ENCODE data around the gene ELP5. TPM values are rescaled to one million over a fixed set of nuclear protein-coding genes. Genes with fewer than 3 reads are reported as not detected.

The ELP5 gene
- total RNA-seq, 2 experiments from 2014 or later, result 84.6 to 97.3 TPM

DNA sequence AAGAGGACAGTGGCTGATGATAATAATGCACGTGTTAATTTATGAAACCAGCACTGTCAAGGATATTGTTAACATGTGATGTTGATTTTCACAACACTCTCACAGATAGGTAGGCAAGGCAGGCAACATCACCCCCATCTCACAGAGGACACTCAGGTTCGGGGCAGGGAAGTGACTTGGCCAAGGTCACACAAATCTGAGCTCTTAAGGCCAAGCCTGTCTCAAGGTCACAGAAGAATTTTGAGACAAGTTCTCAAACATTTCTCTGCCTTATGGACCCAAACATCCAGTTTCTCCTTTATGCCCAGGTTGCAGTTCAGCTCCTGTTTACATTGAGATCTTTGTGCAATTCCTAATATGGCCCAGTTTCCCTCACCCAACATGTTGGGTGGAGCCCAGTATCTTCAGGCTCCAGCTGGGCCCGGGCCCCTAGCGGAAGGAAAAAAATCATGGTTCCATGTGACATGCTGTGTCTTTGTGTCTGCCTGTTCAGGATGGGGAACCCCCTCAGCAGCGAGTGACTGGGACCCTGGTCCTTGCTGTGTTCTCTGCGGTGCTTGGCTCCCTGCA lies 30.8 kb downstream of the ELP5 start:
- no peaks in the 10 kb centered on the region for H4K20me1 ChIP-seq (ENCODE audit: insufficient read depth, low read length)
- no peaks in the 10 kb centered on the region for H3K36me3 ChIP-seq (ENCODE audit: insufficient read depth, low read length)
- H3K79me2 ChIP-seq (ENCODE audit: insufficient read depth, low read depth, low read length), result no peaks in the 10 kb centered on the region
- ChIA-PET CTCF (ENCODE audit: unreplicated experiment) (interaction anchor here (0.5 to 0.6 kb wide), 2 partner anchors 250 to 939 kb away, joined by 3 read pairs; no protein-coding TSS in a partner anchor), POLR2A (no interaction called here)
- intact Hi-C loops (cut with micrococcal nuclease; ENCODE audit: unreplicated experiment), result no loop called here
- H3K27ac ChIP-seq (ENCODE audit: low read depth, low read length, poor library complexity, severe bottlenecking), result no peak overlapping the region
- H3K4me3 ChIP-seq (ENCODE audit: low read depth, low read length, poor library complexity, severe bottlenecking), result no peak overlapping the region
- H3K9me3 ChIP-seq (ENCODE audit: low read length), result no peaks in the 10 kb centered on the region
- peaks cover 41% of the 10 kb centered on the region for H3K4me1 ChIP-seq (ENCODE audit: insufficient read depth, low read length, poor library complexity, severe bottlenecking)
- BruUV-seq (replicated peaks), result no TSS peak
- DNase-seq (ENCODE audit: low spot score), result no peak
- H3K9me2 ChIP-seq (ENCODE audit: insufficient read depth, low read length), result no peaks in the 10 kb centered on the region
- TF ChIP-seq, protein P1, sequence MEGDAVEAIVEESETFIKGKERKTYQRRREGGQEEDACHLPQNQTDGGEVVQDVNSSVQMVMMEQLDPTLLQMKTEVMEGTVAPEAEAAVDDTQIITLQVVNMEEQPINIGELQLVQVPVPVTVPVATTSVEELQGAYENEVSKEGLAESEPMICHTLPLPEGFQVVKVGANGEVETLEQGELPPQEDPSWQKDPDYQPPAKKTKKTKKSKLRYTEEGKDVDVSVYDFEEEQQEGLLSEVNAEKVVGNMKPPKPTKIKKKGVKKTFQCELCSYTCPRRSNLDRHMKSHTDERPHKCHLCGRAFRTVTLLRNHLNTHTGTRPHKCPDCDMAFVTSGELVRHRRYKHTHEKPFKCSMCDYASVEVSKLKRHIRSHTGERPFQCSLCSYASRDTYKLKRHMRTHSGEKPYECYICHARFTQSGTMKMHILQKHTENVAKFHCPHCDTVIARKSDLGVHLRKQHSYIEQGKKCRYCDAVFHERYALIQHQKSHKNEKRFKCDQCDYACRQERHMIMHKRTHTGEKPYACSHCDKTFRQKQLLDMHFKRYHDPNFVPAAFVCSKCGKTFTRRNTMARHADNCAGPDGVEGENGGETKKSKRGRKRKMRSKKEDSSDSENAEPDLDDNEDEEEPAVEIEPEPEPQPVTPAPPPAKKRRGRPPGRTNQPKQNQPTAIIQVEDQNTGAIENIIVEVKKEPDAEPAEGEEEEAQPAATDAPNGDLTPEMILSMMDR (conservative IDR thresholded peaks at IDR 0.05; ENCODE audit: low read length), result peak; percentile 32; the same call in 1 of the 2 replicates
- no peak for TF ChIP-seq EZH2phosphoT487 (IDR thresholded peaks at IDR 0.05; ENCODE audit: borderline replicate concordance, low read depth, low read length)
- no peak overlapping the region; the same call in 1 of the 2 replicates for H3K4me2 ChIP-seq (ENCODE audit: low read length)
- H2AFZ ChIP-seq (ENCODE audit: low read length), result peak overlapping the region; percentile 13; the same call in 1 of the 2 replicates

DNA sequence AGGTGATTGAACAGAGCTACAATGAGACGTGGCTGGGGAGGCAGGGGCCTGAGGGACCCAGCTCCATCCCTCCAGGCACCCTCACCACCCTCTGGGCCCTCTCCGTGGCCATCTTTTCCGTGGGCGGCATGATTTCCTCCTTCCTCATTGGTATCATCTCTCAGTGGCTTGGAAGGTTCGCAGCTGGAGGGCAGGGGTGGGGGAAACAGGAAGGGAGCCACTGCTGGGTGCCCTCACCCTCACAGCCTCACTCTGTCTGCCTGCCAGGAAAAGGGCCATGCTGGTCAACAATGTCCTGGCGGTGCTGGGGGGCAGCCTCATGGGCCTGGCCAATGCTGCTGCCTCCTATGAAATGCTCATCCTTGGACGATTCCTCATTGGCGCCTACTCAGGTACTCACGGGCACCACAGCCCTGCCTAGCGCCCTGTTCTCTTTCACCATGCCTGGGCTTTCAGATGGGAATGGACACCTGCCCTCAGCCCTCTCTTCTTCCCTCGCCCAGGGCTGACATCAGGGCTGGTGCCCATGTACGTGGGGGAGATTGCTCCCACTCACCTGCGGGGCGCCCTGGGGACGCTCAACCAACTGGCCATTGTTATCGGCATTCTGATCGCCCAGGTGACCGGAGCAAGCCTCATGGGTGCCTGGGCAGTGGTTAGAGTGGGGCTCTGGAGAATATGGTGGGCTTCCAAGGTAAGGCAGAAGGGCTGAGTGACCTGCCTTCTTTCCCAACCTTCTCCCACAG lies 31.6 kb downstream of the ELP5 start:
- Histone ChIP-seq H3K9me2 (ENCODE audit: insufficient read depth, low read length) (no peaks in the 10 kb centered on the region), H3K79me2 (ENCODE audit: insufficient read depth, low read depth, low read length) (no peaks in the 10 kb centered on the region), H3K4me3 (ENCODE audit: low read depth, low read length, poor library complexity, severe bottlenecking) (no peak overlapping the region), H2AFZ (ENCODE audit: low read length) (no peak overlapping the region), H3K9me3 (ENCODE audit: low read length) (no peaks in the 10 kb centered on the region), H4K20me1 (ENCODE audit: insufficient read depth, low read length) (no peaks in the 10 kb centered on the region), H3K36me3 (ENCODE audit: insufficient read depth, low read length) (no peaks in the 10 kb centered on the region), H3K27ac (ENCODE audit: low read depth, low read length, poor library complexity, severe bottlenecking) (no peak overlapping the region), H3K4me2 (ENCODE audit: low read length) (no peak overlapping the region), H3K4me1 (ENCODE audit: insufficient read depth, low read length, poor library complexity, severe bottlenecking) (peaks cover 41% of the 10 kb centered on the region)
- no peak for DNase-seq (ENCODE audit: low spot score)
- ChIA-PET POLR2A (no interaction called here), CTCF (ENCODE audit: unreplicated experiment) (no interaction called here)
- intact Hi-C loops (cut with micrococcal nuclease; ENCODE audit: unreplicated experiment), result no loop called here
- BruUV-seq (replicated peaks), result no TSS peak
- no peak for TF ChIP-seq EZH2phosphoT487 (IDR thresholded peaks at IDR 0.05; ENCODE audit: borderline replicate concordance, low read depth, low read length)
- TF ChIP-seq, protein P1 (conservative IDR thresholded peaks at IDR 0.05; ENCODE audit: low read length), result no peak

DNA sequence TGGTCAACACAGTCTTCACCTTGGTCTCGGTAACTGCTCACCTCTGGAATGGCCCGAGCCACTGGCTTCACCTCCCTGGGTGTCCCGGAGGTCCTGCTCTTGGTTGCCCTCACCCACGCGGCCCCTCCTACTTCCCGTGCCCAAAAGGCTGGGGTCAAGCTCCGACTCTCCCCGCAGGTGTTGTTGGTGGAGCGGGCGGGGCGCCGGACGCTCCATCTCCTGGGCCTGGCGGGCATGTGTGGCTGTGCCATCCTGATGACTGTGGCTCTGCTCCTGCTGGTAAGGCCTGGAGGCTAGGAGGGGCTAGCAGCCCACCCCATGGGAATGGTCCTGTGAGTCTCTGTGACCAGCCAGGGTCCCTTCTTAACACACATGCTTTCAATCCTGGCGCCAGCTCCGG lies 32.9 kb downstream of the ELP5 start:
- H3K9me2 ChIP-seq (ENCODE audit: insufficient read depth, low read length), result no peaks in the 10 kb centered on the region
- intact Hi-C loops (cut with micrococcal nuclease; ENCODE audit: unreplicated experiment), result no loop called here
- no peak for DNase-seq (ENCODE audit: low spot score)
- TF ChIP-seq, protein P1 (conservative IDR thresholded peaks at IDR 0.05; ENCODE audit: low read length), result no peak
- TF ChIP-seq EZH2phosphoT487 (IDR thresholded peaks at IDR 0.05; ENCODE audit: borderline replicate concordance, low read depth, low read length), result no peak
- no peak overlapping the region for H2AFZ ChIP-seq (ENCODE audit: low read length)
- H3K36me3 ChIP-seq (ENCODE audit: insufficient read depth, low read length), result no peaks in the 10 kb centered on the region
- no peaks in the 10 kb centered on the region for H3K9me3 ChIP-seq (ENCODE audit: low read length)
- H3K4me3 ChIP-seq (ENCODE audit: low read depth, low read length, poor library complexity, severe bottlenecking), result no peak overlapping the region
- no peaks in the 10 kb centered on the region for H4K20me1 ChIP-seq (ENCODE audit: insufficient read depth, low read length)
- H3K79me2 ChIP-seq (ENCODE audit: insufficient read depth, low read depth, low read length), result no peaks in the 10 kb centered on the region
- peaks cover 39% of the 10 kb centered on the region for H3K4me1 ChIP-seq (ENCODE audit: insufficient read depth, low read length, poor library complexity, severe bottlenecking)
- POLR2A ChIA-PET, result no interaction called here
- no peak overlapping the region for H3K27ac ChIP-seq (ENCODE audit: low read depth, low read length, poor library complexity, severe bottlenecking)
- CTCF ChIA-PET (ENCODE audit: unreplicated experiment), result no interaction called here
- H3K4me2 ChIP-seq (ENCODE audit: low read length), result no peak overlapping the region
- no TSS peak for BruUV-seq (replicated peaks)

Data from OCI-LY7 (cell line).